GM19467 (cell line): ENCODE data around the gene CELSR2.
"Not testable (repeated sequence)": the region's sequence is repeated elsewhere in the genome, so short reads cannot be mapped to it uniquely, and the experiment has no call there.

ENCODE experiments used
- ATAC-seq: cut with Tn5 transposase; IDR thresholded peaks from one replicate; pipeline ENCODE4 v1.9.1; 2021; ENCODE audit warnings: mild to moderate bottlenecking, moderate library complexity; ENCODE audit not compliant: unreplicated experiment

CELSR2 gene, protein sequence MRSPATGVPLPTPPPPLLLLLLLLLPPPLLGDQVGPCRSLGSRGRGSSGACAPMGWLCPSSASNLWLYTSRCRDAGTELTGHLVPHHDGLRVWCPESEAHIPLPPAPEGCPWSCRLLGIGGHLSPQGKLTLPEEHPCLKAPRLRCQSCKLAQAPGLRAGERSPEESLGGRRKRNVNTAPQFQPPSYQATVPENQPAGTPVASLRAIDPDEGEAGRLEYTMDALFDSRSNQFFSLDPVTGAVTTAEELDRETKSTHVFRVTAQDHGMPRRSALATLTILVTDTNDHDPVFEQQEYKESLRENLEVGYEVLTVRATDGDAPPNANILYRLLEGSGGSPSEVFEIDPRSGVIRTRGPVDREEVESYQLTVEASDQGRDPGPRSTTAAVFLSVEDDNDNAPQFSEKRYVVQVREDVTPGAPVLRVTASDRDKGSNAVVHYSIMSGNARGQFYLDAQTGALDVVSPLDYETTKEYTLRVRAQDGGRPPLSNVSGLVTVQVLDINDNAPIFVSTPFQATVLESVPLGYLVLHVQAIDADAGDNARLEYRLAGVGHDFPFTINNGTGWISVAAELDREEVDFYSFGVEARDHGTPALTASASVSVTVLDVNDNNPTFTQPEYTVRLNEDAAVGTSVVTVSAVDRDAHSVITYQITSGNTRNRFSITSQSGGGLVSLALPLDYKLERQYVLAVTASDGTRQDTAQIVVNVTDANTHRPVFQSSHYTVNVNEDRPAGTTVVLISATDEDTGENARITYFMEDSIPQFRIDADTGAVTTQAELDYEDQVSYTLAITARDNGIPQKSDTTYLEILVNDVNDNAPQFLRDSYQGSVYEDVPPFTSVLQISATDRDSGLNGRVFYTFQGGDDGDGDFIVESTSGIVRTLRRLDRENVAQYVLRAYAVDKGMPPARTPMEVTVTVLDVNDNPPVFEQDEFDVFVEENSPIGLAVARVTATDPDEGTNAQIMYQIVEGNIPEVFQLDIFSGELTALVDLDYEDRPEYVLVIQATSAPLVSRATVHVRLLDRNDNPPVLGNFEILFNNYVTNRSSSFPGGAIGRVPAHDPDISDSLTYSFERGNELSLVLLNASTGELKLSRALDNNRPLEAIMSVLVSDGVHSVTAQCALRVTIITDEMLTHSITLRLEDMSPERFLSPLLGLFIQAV (N-terminal part only)

DNA sequence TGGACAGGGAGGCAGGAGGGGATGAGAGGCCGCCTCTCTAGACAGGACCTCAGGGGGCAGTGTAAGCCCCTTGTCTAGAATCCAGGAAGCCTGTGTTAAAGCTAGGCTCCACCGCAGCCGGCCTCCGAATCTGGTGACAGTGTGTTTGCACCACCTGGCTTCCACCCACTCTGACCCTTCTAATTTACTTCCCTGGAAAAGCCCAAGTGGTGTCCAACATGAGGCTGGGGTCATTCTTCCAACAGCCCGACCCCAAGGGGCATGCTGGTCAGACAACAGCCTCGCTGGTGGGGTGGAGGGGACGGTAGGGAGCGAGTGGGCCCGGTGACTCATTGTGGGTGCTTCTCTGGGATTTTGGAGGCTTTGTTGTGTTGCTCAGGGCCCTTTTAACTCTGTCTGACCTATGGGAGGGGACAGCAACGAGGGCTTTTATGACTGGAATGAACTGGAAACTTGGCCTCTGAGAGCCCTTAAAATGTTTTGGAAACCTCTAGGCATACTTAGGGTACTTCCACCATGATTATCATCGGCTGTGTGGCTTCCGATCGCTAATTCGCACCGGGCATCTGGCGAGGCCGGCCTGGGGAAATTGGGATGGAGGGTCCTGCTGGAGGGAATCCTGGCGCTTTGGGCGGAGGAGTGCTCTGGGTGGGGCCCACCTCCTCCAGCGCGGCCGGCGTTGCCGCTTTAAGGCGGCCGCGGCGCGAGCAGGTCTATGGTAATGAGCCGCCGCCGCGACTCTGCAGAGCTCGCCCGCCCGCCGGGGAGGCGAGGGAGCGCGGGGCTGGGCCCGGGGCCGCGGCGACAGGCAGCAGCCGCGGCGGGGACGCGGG is at the start of gene CELSR2:
Gene CELSR2 (plus strand): TSS at position 743 of the 833 bp plus-strand sequence. CDS start 541 bp downstream, outside the sequence.
- peak; percentile 62 for ATAC-seq

DNA sequence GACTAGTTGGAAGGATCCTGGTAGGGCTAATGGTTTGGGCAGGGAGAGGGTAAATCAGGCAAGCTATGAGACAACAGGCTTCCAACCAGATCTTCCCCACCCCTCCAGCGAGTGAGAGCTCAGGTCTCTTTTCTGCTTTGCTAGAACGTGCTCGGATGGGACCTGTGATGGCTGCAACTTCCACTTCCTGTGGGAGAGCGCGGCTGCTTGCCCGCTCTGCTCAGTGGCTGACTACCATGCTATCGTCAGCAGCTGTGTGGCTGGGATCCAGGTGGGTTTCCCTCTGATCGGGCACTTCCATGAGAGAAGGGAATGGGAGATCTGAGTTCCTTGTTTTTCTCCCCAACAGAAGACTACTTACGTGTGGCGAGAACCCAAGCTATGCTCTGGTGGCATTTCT is 49.6 kb upstream of the CELSR2 start:
- ATAC-seq, result no peak

DNA sequence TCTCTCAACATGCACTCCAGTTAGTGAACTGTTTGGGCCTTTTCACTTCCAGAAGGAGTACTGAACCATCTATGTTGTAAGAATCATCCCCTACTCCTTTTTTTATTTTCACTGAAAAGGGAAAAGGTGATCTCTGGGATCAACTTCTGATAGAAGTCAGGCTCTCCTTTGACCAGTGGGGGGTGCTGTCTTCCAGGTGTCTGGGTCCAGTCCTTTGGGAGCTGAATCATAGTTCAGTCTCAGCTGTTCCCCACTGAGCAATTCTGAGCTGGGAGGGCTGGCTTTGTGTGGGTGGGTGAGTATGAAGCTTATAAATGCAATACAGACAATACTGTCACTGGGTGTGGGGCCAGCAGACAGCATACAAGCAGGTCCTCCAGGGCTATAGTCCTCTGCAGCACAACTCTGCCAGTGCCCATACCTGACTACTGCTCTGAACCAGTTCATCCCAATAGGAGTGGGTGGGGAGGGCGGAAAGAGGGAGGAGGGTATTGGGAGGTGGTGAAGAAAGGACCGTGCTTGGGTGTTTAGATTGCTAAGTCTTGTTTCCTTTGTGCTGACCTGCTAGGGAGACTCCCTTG is 48.1 kb upstream of the CELSR2 start:
- no peak for ATAC-seq

DNA sequence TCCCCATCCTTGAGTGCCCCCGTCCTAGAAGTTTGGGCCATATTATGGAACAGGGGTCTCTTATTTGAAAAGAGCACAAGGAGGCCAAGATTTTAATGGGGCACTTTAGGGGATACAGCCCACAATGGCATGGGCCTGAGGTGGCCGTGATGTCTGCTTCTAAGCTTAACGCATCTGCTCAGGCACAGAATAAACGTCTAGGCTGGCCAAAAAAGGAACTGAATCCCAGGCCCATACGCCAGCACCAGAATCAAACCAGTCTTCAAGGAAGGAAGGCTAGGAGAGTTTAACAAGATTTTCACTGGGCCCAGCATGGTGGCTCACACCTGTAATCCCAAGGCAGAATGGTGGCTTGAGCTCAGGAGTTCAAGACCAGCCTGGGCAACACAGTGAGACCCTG is 44.9 kb upstream of the CELSR2 start:
- ATAC-seq, result no peak

DNA sequence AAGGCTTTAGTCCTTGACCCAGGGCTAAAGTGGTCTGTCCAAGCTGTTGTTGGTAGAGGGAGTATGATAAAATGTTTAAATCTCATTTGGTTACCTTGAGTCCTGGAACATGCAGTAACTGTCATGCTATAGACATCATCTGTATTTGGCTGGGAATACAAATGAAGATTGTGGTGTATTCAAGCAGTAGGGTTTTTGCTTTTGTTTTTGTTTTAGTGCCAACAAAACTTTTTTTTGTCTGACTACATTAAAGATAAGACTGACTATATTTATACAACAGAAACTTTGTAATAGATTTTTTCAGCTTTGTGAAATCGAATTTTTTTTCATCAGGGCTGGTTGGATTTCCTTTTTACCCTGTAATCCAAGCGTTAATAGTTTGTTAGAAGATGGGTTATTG is 43.0 kb upstream of the CELSR2 start:
- ATAC-seq, result no peak

DNA sequence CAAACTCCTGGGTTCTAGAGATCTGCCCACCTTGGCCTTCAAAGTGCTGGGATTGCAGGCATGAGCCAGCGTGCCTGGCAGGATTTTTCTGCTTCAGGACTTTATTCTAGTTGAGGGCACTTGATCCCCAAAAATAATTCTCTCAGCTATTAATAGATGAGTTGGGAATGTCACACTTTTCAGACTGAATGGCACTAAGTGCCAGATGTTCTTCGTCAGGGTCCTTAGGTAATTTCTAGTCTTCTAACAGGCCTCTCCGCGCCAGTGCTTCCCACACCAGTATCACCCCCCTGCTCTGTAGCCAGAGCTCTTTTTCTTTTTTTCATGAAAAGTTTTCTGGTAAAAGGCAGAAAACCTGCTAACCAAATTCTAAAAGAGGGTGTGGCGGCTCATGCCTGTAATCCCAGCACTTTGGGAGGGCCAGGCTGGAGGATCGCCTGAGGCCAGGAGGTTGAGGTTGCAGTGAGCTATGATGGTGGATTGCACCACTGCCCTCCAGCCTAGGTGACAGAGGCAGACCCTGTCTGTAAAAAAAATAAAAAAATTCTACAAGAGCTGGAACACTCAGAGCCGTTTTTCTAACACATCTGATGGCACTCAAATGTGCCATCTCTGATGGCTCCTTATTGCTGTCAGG is 41.8 kb upstream of the CELSR2 start:
- ATAC-seq, result no peak

DNA sequence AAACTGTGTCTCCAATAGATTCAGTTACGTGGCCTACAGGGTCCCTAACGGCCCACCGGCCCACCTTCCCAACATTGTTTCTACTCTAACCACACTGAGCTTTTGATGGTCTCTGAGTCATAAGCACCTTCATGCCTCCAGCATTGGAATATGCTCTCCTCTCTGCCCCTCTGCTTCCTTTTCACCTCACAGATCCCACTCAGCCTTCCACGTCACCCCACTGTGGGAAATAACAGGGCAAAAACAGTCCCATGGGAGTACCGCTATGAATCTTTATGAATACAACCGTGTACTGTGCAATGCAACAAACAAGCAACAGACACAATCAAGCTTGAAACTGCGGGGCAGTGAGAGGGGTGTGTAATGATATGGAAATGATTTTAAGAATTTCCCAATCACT is 40.9 kb upstream of the CELSR2 start:
- ATAC-seq, result no peak

DNA sequence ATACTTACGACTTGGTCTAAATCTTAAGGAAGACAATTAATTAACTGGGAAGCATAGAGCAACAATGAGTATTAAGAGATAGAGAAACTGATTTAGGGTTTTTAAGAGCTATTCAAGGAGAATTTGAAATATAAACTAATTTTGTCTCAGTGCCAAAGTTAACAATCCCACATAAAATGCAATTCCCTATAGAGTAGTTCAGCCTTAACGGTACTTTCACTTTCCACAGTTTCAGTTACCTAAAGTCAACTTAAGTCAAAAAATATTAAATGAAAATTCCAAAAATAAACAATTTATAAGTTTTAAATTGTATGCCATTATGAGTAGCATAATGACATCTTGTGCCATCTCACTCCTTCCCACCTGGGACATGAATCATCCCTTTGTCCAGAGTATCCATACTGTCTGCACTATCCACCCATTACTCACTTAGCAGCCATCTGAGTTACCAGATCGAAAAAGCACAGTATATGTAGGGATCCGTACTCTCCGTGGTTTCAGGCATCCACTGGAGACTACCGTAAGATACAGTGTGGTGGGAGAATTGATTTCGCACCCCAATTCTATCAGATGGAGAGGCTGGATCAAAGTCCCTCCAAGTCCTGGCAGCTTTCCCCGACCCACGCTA is 40.4 kb upstream of the CELSR2 start:
- ATAC-seq, result no peak

DNA sequence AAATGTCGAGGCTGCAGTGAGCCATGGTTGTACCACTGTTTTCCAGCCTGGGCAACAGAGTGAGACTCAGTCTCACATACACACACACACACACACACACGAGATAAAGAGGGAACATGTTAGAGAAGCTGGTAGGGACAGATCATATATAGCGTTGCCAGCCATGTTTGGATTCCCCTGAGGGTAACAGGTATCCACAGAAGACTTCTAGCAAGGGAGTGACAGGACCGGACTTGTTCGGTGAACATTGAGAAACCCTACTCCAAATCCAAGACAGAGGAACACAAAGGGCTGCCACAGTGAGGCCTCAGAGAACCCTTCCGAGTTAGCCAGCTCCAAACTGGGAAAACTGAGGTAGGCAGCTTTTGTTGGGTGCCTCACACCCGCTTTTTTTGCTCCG is 39.3 kb upstream of the CELSR2 start:
- ATAC-seq, result no peak

DNA sequence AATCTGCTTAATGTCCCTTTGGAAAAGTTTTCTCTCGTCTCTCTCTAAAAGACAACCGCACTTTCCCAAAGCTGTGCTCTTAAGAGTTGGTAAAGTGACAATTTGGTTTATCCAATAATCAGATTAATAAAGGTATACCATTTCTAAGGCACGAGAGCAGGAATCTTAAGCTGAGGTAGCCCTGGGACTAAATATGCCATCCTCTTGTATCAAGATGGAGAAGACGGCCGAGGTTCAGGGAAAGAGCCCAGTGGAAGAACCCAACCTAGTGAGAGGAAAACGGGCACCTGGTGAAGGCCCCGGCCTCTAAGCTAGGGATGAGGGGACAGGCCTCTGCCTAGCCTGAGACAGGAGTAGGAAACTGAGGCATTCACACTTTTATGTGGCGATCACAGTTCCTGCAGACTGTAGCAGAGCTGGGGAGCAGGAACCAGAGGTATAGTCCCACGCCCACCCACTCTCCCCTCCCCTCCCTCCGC is 36.0 kb upstream of the CELSR2 start:
- no peak for ATAC-seq

DNA sequence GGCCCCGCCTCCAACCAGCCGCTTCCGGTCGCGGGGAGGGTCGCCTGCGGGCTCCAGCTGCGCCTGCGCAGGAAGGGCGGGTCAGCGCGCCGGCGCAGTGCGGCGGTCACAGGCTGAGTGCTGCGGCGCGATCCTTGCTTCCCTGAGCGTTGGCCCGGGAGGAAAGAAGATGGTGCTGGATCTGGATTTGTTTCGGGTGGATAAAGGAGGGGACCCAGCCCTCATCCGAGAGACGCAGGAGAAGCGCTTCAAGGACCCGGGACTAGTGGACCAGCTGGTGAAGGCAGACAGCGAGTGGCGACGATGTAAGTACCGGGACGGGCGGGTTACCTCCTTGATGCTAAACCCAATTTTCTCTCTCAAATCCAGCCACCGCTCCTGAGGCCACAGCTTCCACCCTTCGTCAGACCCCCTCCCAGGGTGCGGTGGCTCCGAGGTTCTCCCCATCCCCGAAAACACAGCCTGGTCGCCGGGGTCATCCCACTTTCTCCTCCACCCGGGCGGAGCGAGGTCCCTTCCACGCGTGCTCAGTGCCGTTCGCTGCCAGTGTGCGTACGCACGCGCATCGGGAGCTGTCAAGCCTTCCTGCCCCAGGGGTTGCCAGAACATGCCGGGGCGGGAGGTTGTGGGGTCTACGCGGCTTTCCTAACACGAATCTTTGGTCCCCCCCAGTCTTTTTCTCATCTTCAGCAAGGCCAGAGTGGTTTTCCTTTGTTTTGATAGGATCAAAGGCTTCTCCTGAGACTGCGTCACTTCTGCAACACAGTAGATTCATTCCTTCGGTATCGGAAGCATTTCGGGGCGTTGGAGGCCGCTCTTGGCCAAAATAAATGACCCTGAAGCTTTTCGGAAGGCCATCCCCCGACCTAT is 35.3 kb upstream of the CELSR2 start, which contains the start of gene SARS1:
Gene SARS1 (plus strand): TSS at position 95 of the 870 bp plus-strand sequence. CDS start 75 bp downstream, at position 170.
- ATAC-seq, result peak; percentile 87

DNA sequence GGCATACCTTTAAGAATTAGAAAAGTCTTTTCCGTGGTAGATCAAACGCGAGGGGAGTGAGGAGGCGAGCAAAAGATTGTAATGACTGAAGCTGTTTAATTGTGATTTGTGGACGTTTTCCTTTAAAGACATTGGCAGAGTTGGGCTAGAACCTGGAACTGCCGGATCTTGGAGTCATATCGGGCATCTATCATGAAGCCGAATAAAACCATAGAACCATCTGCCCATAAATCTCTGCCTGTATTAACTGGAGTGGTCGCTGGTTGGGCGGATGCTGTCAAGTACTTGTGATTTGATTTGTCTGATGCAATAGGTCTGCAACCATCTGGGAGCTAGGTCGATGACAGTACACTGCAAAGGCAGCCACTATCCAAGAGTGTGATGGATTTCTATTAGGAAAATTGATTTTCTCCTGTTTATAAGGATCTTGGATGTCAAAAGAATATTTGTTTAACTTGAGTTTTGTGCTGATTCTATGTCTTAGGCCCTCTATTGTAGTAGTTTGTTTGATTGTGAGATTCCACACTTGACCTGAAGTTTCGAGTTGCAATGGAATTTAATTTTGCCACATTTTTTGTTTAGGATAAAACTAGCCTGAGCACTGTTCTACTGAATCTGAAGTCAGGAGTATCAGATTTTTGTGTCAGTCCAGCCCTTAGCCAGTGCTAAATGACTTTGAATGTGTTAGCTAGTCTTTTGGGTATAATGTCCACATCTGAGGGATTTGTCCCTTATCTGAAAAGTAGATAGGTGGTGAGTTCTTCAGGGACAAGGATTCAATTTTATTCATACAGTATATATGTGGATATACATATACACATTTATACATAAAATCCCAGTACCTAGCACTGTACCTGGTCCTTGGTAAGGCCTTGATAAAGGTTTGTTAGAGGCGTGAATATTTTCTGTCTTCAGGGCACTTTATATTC is 34.4 kb upstream of the CELSR2 start:
- no peak for ATAC-seq

DNA sequence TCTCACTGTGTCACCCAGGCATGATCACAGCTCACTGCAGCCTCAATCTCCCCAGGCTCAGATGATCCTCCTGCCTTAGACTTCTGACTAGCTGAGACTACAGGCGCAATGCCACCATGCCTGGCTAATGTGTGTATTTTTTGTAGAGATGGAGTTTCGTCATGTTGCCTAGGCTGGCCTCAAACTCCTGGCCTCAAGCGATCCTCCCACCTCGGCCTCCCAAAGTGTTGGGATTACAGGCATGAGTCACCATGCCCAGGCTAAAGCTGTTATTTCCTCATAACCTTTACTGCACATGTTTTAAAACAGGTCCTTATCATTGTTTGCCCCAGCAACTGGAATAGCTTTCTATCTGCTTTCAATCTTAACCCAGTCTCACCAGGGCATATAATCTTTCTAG is 32.7 kb upstream of the CELSR2 start:
- no peak for ATAC-seq

DNA sequence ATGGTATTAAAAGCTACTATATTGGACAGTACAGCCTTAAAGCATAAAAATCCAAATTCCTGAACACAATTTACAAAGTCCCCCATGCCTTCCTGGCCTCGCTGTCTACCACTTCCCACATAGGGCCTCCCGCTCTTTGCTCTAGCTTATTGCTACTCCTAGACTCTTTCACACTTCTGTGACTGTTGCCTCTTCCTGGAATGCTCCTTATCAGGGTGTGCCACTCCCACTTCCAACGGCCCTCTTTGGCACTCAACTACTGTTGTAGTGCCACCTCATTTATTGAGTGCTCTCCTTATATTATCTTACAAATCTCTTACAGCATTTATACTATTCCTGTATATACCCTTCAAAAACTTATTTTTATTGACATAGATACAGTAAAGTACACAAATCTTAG is 30.8 kb upstream of the CELSR2 start:
- no peak for ATAC-seq

DNA sequence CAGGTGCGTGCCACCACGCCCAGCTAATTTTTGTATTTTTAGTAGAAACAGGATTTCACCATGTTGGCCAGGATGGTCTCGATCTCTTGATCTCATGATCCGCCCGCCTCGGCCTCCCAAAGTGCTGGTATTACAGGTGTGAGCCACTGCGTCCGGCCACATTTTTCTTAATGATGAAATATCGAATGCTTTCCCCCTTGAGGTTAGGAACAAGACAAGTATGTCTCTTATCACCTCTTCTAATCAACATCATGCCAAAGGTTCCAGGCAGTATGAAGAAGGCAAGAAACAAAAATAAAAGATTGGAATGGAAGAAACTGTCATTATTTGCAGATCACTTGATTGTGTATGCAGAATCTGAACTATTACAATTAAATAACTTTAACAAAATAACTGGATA is 28.1 kb upstream of the CELSR2 start:
- not testable (repeated sequence) for ATAC-seq

DNA sequence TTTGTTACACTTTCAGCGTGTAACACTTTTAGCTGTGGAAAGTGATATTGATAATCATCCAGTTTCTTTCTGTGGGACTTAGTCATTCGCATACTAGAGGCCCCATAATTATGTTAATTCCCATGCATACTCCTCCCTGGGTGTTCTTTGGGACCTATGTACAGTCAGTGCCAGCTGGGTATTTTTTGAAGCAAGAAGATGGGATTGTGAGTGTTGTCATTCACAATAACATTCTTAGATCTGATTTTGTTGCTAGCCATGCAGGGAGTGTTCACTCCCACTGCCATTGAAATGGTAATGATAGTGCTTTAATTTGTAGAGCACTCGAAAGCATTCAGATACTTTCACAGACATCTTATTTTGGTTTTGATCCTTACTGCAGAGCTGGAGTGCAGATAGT is 24.0 kb upstream of the CELSR2 start:
- ATAC-seq, result no peak
